HEK293T (cell line): ENCODE results near the gene LRP2.

Experiments used
- BHLHE40 ChIP-seq: fragments of 450-650 bp; IDR thresholded peaks from 2 replicates; pipeline ENCODE4 v1.6.1; 2016; ENCODE audit warnings: mild to moderate bottlenecking, moderate library complexity, borderline replicate concordance
- CTBP1 ChIP-seq: fragments of 450-650 bp; IDR thresholded peaks from 2 replicates; pipeline ENCODE4 v1.6.1; 2016; ENCODE audit warnings: borderline replicate concordance
- NFRKB ChIP-seq: fragments of 450-650 bp; IDR thresholded peaks from 2 replicates; pipeline ENCODE4 v1.6.1; 2016; ENCODE audit warnings: mild to moderate bottlenecking, moderate library complexity
- SP1 ChIP-seq: fragments of 450-650 bp; IDR thresholded peaks from 2 replicates; pipeline ENCODE4 v1.6.1; 2017
- SUZ12 ChIP-seq: fragments of 450-650 bp; IDR thresholded peaks from 2 replicates; pipeline ENCODE4 v1.6.1; 2016; ENCODE audit warnings: mild to moderate bottlenecking
- ZNF384 ChIP-seq: fragments of 450-650 bp; IDR thresholded peaks from 2 replicates; pipeline ENCODE4 v1.6.1; 2016

GRCh38 chr2:169225233-169225750, 137.0 kb downstream of the LRP2 start:
- TF ChIP-seq ZNF384: no peak
- no peak for TF ChIP-seq NFRKB
- TF ChIP-seq CTBP1: no peak
- no peak for TF ChIP-seq SP1
- no peak for TF ChIP-seq SUZ12
- TF ChIP-seq BHLHE40: no peak
